Aorta (tissue), 5 donors: ENCODE measurements around the gene CNIH3. TPM values are rescaled to one million over a fixed set of nuclear protein-coding genes. Genes with fewer than 3 reads are reported as not detected.

Experiments
- ATAC-seq: fragments of 200-7000 bp; cut with Tn5 transposase; one replicate; pipeline ENCODE4 v1.9.1; 2022; ENCODE audit warnings: moderate library complexity; ENCODE audit not compliant: low FRiP score
- DNase-seq, 2 donors: peaks; one replicate each; pipeline ENCODE4 v3.0.0-alpha.2; 2020
- H3K27ac ChIP-seq, 2 donors: one replicate each; pipeline ENCODE4 v1.5.1; 2013; ENCODE audit warnings: low read length in 2 of 2, mild to moderate bottlenecking in 2 of 2, moderate library complexity in 2 of 2, control low read depth in 1 of 2, inconsistent platforms in 1 of 2, low read depth in 1 of 2
- H3K27me3 ChIP-seq, 2 donors: one replicate each; pipeline ENCODE4 v1.6.1; 2013; ENCODE audit warnings: control low read depth in 1 of 2, low read length in 1 of 2, mild to moderate bottlenecking in 1 of 2, moderate library complexity in 1 of 2; ENCODE audit not compliant: insufficient read depth in 2 of 2, control insufficient read depth in 1 of 2
- H3K36me3 ChIP-seq, 2 donors: one replicate each; pipeline ENCODE4 v1.6.1; 2013; ENCODE audit warnings: control low read depth in 1 of 2, low read length in 1 of 2, mild to moderate bottlenecking in 1 of 2; ENCODE audit not compliant: insufficient read depth in 2 of 2, control insufficient read depth in 1 of 2
- H3K4me1 ChIP-seq, 2 donors: one replicate each; pipeline ENCODE4 v1.6.1; 2013; ENCODE audit warnings: low read length in 2 of 2, control low read depth in 1 of 2, mild to moderate bottlenecking in 1 of 2, moderate library complexity in 1 of 2; ENCODE audit not compliant: insufficient read depth in 2 of 2, control insufficient read depth in 1 of 2
- H3K4me3 ChIP-seq, 2 donors: one replicate each; pipeline ENCODE4 v1.5.1; 2013; ENCODE audit warnings: low read length in 2 of 2, control low read depth in 1 of 2, mild to moderate bottlenecking in 1 of 2
- H3K9me3 ChIP-seq: one replicate; pipeline ENCODE4 v1.6.1; 2013; ENCODE audit warnings: mild to moderate bottlenecking, low read length; ENCODE audit not compliant: control insufficient read depth
- WGBS, 2 donors: extraction: QIAGEN DNeasy Blood & Tissue Kit; methylation state at CpG; one replicate each; pipeline ENCODE4 v1.1.7; 2013; 5-methylcytosine and 5-hydroxymethylcytosine counted together
- intact Hi-C, 2 donors: fragments of 100-400 bp; cut with DNase I; formaldehyde crosslinking; loops; one replicate each; pipeline versions ENCODE4 v1.14.2 to v1.15.0; 2022
- polyA plus RNA-seq, 2 donors: library from polyadenylated mRNA; stranded (reverse); fragments of 200-250 nt; gene quantifications; one replicate each; pipeline ENCODE4 v1.2.3, GENCODE V29; 2013
- total RNA-seq, 2 donors: library from RNA; stranded (reverse); fragmentation: NEBNext Ultra II Directional; extraction: Animal tissue kit (Norgen Biotek cat#: 25700); gene quantifications; one replicate each; pipeline ENCODE4 v1.2.1, GENCODE V29; 2021
- donor health status: healthy with polysubstance abuse.
- donor health status: Bipolar disorder and iron deficiency.
- donor health status: DM: no; HTN: no; CAD: no.
- donor health status: DM: no; HTN: no; CAD: no.
- donor health status: DM: yes; HTN: yes; CAD: no.

The CNIH3 gene
- total and polyA plus RNA-seq, 4 donors: 2.4 to 8.2 (median 3.3) TPM

DNA sequence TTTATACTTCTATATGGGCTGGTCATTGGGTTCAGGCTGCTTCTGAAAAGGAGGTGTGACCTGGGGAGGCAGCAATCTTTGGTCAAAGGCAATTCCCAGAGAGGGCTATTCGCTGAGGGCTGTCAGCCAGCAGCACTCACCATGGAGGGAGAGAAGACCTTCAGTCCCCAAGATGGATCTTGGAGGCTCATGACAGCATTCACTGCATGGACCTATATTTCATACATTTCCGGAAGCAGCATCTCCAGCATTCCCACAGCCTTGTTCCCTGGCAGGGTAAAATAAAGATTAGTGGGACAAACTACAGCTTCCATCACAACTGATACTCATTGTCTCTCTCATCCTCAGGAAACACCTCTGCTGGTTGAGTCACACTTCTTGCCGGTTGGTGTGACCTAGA, 146.6 kb downstream of the CNIH3 start:
- Histone ChIP-seq H3K27ac (no peak overlapping the region), H3K4me1 (no peaks in the 10 kb centered on the region), H3K36me3 (no peaks in the 10 kb centered on the region), H3K9me3 (peaks cover 3% of the 10 kb centered on the region), H3K27me3 (no peaks in the 10 kb centered on the region), H3K4me3 (no peak overlapping the region)
- no peak for ATAC-seq
- no peak for DNase-seq
- intact Hi-C loops: no loop called here
- WGBS, 2 donors: 85 to 90% methylated on average over 3 of the region's 3 CpGs

- no peak for ATAC-seq
- no peak overlapping the region for H3K4me3 ChIP-seq
- no peak overlapping the region for H3K27ac ChIP-seq
- no peak for DNase-seq
- WGBS, 2 donors: 75 to 86% methylated on average over 4 to 5 of the region's 5 CpGs
- no peaks in the 10 kb centered on the region for H3K36me3 ChIP-seq
- H3K4me1 ChIP-seq: no peaks in the 10 kb centered on the region
- peaks cover 3% of the 10 kb centered on the region for H3K9me3 ChIP-seq
- no peaks in the 10 kb centered on the region for H3K27me3 ChIP-seq
- intact Hi-C loops: no loop called here
These were observed 147.1 kb downstream of the CNIH3 start for GRCh38 chr1:224763126-224763775.

GRCh38 chr1:224766266-224766665, 150.1 kb downstream of the CNIH3 start:
- DNase-seq (no peak), ATAC-seq (no peak)
- Histone ChIP-seq H3K36me3 (no peaks in the 10 kb centered on the region), H3K27ac (no peak overlapping the region), H3K4me3 (no peak overlapping the region), H3K4me1 (no peaks in the 10 kb centered on the region), H3K27me3 (no peaks in the 10 kb centered on the region), H3K9me3 (no peaks in the 10 kb centered on the region)
- intact Hi-C loops: no loop called here
- 23 to 49% methylated on average over 4 of the region's 4 CpGs for WGBS, 2 donors

- peaks cover 0 to 4% of the 10 kb centered on the region in 2 donors for H3K27me3 ChIP-seq
- no peak for DNase-seq
- no peaks in the 10 kb centered on the region for H3K36me3 ChIP-seq
- no peak for ATAC-seq
- H3K27ac ChIP-seq: no peak overlapping the region
- no peaks in the 10 kb centered on the region for H3K4me1 ChIP-seq
- no peak overlapping the region for H3K4me3 ChIP-seq
- intact Hi-C loops: no loop called here
- WGBS, 2 donors: 63 to 72% methylated on average over 3 of the region's 3 CpGs
- H3K9me3 ChIP-seq: peaks cover under 1% of the 10 kb centered on the region
These were observed 150.9 kb downstream of the CNIH3 start for GRCh38 chr1:224767031-224767430.

GRCh38 chr1:224767676-224768075, 151.6 kb downstream of the CNIH3 start:
- 87 to 94% methylated on average over 2 of the region's 2 CpGs for WGBS, 2 donors
- H3K9me3 ChIP-seq: peaks cover 1% of the 10 kb centered on the region
- DNase-seq (no peak), ATAC-seq (no peak)
- no peaks in the 10 kb centered on the region for H3K4me1 ChIP-seq
- H3K27ac ChIP-seq: no peak overlapping the region
- H3K27me3 ChIP-seq: peaks cover 0 to 4% of the 10 kb centered on the region in 2 donors
- no peaks in the 10 kb centered on the region for H3K36me3 ChIP-seq
- intact Hi-C loops: no loop called here
- H3K4me3 ChIP-seq: no peak overlapping the region

GRCh38 chr1:224768971-224769370, 152.9 kb downstream of the CNIH3 start:
- no peak for DNase-seq
- intact Hi-C loops: no loop called here
- Histone ChIP-seq H3K9me3 (peaks cover 1% of the 10 kb centered on the region), H3K36me3 (no peaks in the 10 kb centered on the region), H3K4me3 (no peak overlapping the region), H3K27me3 (peaks cover 0 to 4% of the 10 kb centered on the region in 2 donors), H3K4me1 (no peaks in the 10 kb centered on the region), H3K27ac (no peak overlapping the region)
- 87% methylated on average over 6 of the region's 6 CpGs for WGBS, 2 donors
- ATAC-seq: no peak

DNA sequence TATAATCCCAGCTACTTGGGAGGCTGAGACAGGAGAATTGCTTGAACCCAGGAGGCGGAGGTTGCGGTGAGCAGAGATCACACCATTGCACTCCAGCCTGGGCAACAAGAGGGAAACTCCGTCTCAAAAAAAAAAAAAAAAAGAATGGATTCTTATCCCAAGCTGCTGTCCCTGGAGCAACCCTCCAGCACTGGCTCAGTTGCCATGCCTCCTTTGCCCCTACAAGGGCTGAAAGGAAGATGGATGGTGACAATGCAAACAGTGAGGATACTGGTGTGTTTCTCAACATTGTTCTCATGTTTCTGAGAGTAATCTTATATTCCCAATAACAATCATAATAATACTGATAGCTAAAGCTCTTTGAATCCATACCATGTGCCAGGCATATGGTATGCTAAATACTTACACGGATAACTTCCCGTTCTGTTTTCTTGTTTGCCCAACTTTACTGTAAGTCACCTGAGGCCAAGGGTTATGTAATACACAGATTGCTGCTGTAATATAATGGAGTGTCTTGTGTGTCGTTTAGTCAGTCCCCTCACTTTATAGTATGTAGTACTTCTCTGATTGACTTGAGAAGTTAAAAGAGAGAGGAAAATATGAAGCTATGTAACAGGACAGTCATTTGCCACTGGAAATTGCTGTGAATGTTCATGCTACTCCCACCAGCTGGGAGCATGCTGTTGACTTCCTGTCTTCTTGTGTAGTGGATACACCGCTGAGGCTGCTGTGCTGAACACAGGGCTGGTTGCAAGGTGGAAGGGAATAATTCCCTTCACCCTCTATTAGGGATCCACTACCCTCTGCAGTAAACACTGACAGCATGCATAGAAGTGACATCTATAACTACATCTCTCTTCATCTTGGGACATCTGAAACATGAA, 153.6 kb downstream of the CNIH3 start:
- H3K27me3 ChIP-seq: peaks cover 0 to 4% of the 10 kb centered on the region in 2 donors
- no peak overlapping the region for H3K4me3 ChIP-seq
- WGBS, 2 donors: 79 to 86% methylated on average over 7 of the region's 7 CpGs
- ATAC-seq (no peak), DNase-seq (no peak)
- intact Hi-C loops: no loop called here
- H3K27ac ChIP-seq: no peak overlapping the region
- no peaks in the 10 kb centered on the region for H3K4me1 ChIP-seq
- H3K9me3 ChIP-seq: peaks cover 1% of the 10 kb centered on the region
- H3K36me3 ChIP-seq: no peaks in the 10 kb centered on the region

DNA sequence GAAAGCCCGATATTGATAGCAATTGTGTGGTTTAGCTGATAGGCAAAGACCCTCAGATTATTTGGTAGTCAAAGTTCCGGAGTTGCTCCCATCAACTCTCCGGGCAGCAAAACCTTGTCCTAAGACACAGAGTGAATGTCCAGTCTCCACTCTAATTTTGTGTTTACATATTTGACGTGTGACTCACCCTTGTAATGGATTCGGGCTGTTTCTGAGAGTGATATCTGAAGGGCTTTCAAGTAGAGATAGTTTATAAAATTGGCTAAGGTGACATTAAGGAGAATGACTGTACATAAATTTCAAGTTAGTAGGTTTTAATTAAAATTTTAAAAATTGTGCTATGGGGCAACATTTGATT, 154.2 kb downstream of the CNIH3 start:
- 46 to 48% methylated on average over 5 of the region's 5 CpGs for WGBS, 2 donors
- peaks cover 1% of the 10 kb centered on the region for H3K9me3 ChIP-seq
- no peak overlapping the region for H3K4me3 ChIP-seq
- ATAC-seq (no peak), DNase-seq (no peak)
- peaks cover 0 to 4% of the 10 kb centered on the region in 2 donors for H3K27me3 ChIP-seq
- H3K27ac ChIP-seq: no peak overlapping the region
- H3K4me1 ChIP-seq: no peaks in the 10 kb centered on the region
- intact Hi-C loops: no loop called here
- H3K36me3 ChIP-seq: no peaks in the 10 kb centered on the region

DNA sequence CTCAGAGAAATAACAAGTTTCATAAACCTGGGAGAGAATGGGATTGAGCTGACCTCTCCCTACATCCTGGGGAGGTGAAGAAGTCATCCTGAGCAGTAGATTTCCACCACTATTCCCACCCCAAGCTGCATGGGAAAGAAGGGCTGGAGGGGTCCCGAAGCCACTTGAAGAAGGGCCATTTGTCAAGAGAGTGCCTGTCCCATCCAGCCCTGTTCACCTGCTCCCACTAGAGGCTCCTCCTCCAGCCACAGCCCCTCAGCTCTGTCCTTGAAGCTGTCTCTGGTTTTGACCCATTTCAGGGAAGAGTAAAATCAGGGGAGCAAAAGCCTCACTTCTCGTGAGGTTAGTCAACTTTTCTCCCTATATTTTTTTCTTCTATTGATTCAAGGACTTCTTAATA, 157.5 kb downstream of the CNIH3 start:
- H3K27ac ChIP-seq: no peak overlapping the region
- DNase-seq (no peak), ATAC-seq (no peak)
- H3K4me1 ChIP-seq: no peaks in the 10 kb centered on the region
- intact Hi-C loops: no loop called here
- H3K9me3 ChIP-seq: peaks cover 1% of the 10 kb centered on the region
- H3K36me3 ChIP-seq: no peaks in the 10 kb centered on the region
- H3K4me3 ChIP-seq: no peak overlapping the region
- H3K27me3 ChIP-seq: peaks cover 0 to 4% of the 10 kb centered on the region in 2 donors
- 80 to 83% methylated on average over 2 of the region's 2 CpGs for WGBS, 2 donors
